ENCODE results near the gene POU4F2. TPM values are rescaled to one million over a fixed set of nuclear protein-coding genes. Genes with fewer than 3 reads are reported as not detected.

POU4F2 gene
- total RNA-seq, 1 donor from 2014 or later: not detected

- no peak overlapping the region for H3K4me3 Mint-ChIP-seq
Measured at GRCh38 chr4:146647615-146648460, 9.1 kb downstream of the POU4F2 start.

GRCh38 chr4:146648461-146648783 is 9.7 kb downstream of the POU4F2 start:
- H3K27ac Mint-ChIP-seq: no peak overlapping the region
- no peak overlapping the region for H3K4me3 Mint-ChIP-seq
- H3K4me1 Mint-ChIP-seq: no peaks in the 10 kb centered on the region
- no peak for TF ChIP-seq CTCF (IDR thresholded peaks at IDR 0.05; ENCODE audit: unreplicated experiment)
- H3K27me3 Mint-ChIP-seq (ENCODE audit: low read depth): peaks cover 100% of the 10 kb centered on the region
- no peaks in the 10 kb centered on the region for H3K36me3 Mint-ChIP-seq
- H3K9me3 Mint-ChIP-seq: peaks cover 4% of the 10 kb centered on the region
- no peak for DNase-seq (ENCODE audit: low spot score in 2 of 2, unreplicated experiment in 2 of 2)

More at GRCh38 chr4:146647615-146648460, 9.1 kb downstream of the POU4F2 start:
- no peak for DNase-seq (ENCODE audit: low spot score in 2 of 2, unreplicated experiment in 2 of 2)
- TF ChIP-seq CTCF (IDR thresholded peaks at IDR 0.05; ENCODE audit: unreplicated experiment): no peak
- peaks cover 4% of the 10 kb centered on the region for H3K9me3 Mint-ChIP-seq
- no peaks in the 10 kb centered on the region for H3K4me1 Mint-ChIP-seq
- H3K36me3 Mint-ChIP-seq: no peaks in the 10 kb centered on the region
- peaks cover 100% of the 10 kb centered on the region for H3K27me3 Mint-ChIP-seq (ENCODE audit: low read depth)
- no peak overlapping the region for H3K27ac Mint-ChIP-seq

- Mint-ChIP-seq H3K36me3 (no peaks in the 10 kb centered on the region), H3K27ac (no peak overlapping the region), H3K9me3 (no peaks in the 10 kb centered on the region), H3K4me1 (peaks cover 2% of the 10 kb centered on the region), H3K27me3 (ENCODE audit: low read depth) (peaks cover 100% of the 10 kb centered on the region), H3K4me3 (no peak overlapping the region)
- no peak for DNase-seq (ENCODE audit: low spot score in 2 of 2, unreplicated experiment in 2 of 2)
- no peak for TF ChIP-seq CTCF (IDR thresholded peaks at IDR 0.05; ENCODE audit: unreplicated experiment)
Measured at GRCh38 chr4:146649232-146649631, 10.5 kb downstream of the POU4F2 start.

- no peak for TF ChIP-seq CTCF (IDR thresholded peaks at IDR 0.05; ENCODE audit: unreplicated experiment)
- Mint-ChIP-seq H3K36me3 (no peaks in the 10 kb centered on the region), H3K4me3 (no peak overlapping the region)
Measured at GRCh38 chr4:146650034-146650433, 11.3 kb downstream of the POU4F2 start.

GRCh38 chr4:146654687-146655520 is 16.2 kb downstream of the POU4F2 start:
- H3K27me3 Mint-ChIP-seq (ENCODE audit: low read depth): peaks cover 93% of the 10 kb centered on the region
- H3K4me3 Mint-ChIP-seq: peak overlapping the region; percentile 64
- H3K9me3 Mint-ChIP-seq: no peaks in the 10 kb centered on the region
- H3K36me3 Mint-ChIP-seq: no peaks in the 10 kb centered on the region
- H3K4me1 Mint-ChIP-seq: peaks cover 7% of the 10 kb centered on the region
- TF ChIP-seq CTCF (IDR thresholded peaks at IDR 0.05; ENCODE audit: unreplicated experiment): no peak
- peak in 1 of 2 experiments; percentile 59 for DNase-seq (ENCODE audit: low spot score in 2 of 2, unreplicated experiment in 2 of 2)
- no peak overlapping the region for H3K27ac Mint-ChIP-seq

More at GRCh38 chr4:146650034-146650433, 11.3 kb downstream of the POU4F2 start:
- H3K9me3 Mint-ChIP-seq: no peaks in the 10 kb centered on the region
- no peak overlapping the region for H3K27ac Mint-ChIP-seq
- peaks cover 7% of the 10 kb centered on the region for H3K4me1 Mint-ChIP-seq
- peaks cover 99% of the 10 kb centered on the region for H3K27me3 Mint-ChIP-seq (ENCODE audit: low read depth)
- DNase-seq (ENCODE audit: low spot score in 2 of 2, unreplicated experiment in 2 of 2): no peak
